NCI-H1092 (cell line): ENCODE data around the gene TMEM259.

Experiments used
- DNase-seq: peaks from one replicate; lab custom pipeline; 2025; lab: John Stamatoyannopoulos, UW

The TMEM259 gene

DNA sequence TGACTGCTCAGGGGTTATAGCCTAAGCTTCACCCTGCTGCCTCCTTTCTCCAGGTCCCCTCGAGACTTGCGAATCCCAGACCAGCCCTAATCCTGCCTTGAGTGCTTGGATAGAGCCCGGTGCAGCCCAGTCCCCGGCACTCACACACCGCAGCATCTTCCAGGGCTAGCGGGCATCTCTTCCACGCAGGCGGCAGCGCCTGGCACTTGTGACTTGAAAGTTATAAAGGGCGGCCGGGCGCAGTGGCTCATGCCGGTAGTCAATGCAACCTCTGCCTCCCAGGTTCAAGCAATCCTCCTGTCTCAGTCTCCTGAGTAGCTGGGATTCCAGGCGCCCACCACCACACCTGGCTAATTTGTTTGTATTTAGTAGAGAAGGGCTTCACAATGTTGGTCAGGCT is 34.8 kb downstream of the TMEM259 start:
- no peak for DNase-seq

DNA sequence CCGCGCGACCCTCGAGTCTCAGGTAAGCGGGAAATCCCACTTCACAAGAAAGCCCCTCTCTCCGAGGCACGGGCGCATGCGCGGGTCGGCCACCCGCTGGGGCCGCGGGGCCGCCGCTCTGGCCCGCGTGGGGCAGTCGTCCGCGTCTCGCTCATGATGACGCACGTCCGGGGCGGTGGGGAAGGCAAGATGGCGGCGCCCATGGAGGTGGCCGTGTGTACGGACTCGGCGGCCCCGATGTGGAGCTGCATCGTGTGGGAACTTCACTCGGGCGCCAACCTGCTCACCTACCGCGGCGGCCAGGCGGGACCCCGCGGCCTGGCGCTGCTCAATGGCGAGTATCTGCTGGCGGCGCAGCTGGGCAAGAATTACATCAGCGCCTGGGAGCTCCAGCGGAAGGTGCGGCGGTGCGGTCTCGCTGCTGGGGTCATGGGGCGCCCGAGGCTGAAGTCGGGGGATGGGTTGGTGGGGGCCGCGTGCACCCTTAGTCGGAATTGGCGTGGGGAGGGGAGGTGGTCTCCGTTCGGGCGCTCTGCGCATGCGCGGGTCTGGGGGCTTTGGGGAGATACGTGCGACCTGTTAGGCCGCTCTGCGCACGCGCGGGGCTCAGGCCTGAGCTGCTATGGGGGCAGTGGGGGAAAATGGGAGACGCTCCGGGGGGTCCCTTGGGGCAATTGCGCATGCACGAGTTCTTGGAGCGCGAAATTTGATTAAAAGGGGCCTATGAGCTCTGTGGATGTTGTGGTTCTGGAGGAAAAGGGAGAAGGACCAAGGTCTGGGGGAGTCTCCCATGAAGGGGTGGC is 36.6 kb downstream of the TMEM259 start, which contains the start of gene WDR18:
Gene WDR18 (plus strand): TSS at position 181 of the 803 bp plus-strand sequence. CDS start 9 bp downstream, at position 190.
- DNase-seq: peak; percentile 92

DNA sequence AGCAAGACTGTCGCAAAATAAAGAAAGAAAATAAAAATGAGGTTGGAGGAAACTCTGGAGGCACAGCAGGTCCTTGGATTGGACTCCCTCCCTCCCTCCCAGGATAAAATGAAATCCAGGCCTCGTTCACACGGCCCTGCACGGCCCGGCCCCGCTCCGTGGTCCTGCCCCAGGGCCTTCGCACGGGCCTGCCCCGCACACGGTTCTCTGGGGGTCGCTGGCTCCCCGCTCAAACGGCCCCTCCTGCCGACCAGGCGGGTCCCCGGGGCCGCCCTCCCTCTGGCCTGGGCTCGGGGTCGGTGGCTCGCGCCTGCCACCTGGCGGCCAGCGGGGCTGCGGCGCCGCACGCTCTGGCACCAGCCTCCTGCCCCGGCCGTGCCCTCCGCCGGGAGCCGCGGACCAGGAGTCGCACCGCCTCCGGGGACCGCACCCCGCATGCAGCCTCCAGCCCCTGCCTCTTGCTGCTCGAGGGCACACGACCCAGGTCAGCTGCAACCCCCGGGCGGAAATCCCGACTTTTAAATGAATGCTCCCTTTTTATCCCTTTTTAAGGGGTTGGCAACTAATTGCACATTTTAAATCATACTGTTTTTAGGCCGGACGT is 38.3 kb downstream of the TMEM259 start:
- peak; percentile 28 for DNase-seq

DNA sequence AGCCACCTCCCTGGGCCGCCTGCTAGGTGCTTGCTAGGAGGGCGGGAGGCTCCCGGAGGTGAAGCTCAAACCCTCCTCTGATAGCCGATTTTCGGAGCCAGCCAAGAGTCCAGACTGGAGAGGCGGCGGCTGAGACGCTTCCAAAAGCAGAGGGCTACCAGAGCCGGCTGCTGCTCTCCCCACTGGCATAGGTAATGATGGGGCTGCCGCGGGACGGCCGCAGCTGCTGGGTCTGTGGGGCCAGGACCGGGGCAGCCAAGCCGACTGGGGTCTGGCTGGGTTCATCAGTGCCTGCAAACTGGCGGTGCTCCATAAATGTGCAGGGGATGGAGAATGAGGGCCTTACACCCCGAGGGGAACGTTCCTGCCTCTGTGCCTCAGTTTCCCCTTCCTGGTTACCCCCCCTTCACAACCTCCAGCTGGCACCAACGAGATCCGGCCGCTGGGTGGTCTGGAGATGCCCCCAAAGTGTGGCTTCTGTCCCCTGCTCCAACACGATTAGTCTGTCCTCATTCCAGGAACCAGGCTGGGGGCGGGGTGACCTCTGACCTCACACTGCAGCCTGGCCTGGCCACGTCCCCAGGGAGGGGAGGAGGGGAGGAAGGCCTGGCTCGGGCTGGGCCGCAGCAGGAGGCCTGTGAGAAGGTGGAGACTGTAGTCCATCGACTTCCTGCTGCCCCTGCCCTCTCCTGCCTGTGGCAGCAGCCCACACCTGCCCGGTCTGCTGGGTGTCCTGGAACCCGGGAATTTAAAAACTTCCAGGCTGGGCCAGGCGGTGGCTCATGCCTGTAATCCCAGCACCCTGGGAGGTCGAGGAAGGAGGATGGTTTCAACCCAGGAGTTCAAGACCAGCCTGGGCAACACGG is 40.6 kb downstream of the TMEM259 start:
- DNase-seq: no peak

DNA sequence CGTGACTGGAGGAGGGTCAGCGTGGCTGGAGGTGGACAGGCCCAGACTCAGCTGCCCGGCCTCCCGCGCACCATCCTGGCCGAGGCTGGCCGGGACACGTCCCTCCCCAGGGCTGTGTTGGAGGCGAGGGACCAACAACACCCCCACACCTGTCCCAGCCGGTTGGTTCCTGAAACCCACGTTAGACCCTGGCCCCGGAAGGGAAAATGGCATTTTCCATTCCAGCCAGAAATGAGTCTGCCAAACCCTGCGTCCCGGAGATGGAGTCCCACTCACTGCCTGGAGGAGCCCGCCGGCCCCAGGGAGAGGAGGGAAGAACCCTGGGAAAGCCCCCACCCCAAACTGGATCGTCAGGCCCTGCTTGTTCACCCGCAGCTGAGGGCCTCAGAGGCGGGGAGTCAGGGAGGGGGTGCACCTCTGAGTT is 41.6 kb downstream of the TMEM259 start:
- DNase-seq: no peak

DNA sequence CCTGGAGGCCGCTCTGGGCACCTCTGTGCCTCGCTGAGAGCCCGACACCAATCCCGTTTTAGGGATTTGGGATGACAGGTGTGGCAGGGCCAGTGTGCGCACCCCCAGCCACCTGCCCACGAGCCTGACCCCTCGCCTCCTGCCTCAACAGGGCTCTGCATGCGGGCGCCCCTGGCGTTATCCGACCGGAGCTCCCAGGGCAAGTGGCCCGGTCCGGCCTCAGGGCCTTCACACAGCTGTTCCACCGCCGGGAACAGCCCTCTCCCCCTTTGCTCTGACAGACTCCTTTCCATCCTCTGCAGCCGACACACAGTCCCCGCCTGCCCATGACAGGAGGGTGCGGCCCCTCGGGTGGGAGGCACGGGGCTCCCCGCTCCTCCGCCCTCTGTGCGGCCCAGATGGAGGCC is 43.9 kb downstream of the TMEM259 start:
- no peak for DNase-seq

DNA sequence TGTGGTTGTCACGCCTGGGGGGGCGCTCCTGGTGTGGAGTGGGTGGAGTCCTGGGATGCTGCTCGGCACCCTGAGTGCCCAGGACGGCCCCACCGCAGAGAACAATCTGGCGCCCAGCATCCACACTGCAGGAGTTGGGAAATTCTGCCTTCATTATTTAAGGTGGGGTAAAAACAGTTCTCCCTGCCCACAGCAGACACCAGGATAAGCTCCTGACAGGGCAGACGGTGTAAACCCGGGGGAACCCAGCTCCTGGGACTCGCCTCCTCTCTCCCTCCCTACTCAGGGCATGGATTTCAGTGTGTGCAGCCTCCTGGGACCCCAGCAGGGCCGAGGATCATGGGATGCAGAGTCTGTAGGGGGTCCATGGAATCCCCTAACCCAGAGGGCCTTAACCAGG is 44.4 kb downstream of the TMEM259 start:
- no peak for DNase-seq

DNA sequence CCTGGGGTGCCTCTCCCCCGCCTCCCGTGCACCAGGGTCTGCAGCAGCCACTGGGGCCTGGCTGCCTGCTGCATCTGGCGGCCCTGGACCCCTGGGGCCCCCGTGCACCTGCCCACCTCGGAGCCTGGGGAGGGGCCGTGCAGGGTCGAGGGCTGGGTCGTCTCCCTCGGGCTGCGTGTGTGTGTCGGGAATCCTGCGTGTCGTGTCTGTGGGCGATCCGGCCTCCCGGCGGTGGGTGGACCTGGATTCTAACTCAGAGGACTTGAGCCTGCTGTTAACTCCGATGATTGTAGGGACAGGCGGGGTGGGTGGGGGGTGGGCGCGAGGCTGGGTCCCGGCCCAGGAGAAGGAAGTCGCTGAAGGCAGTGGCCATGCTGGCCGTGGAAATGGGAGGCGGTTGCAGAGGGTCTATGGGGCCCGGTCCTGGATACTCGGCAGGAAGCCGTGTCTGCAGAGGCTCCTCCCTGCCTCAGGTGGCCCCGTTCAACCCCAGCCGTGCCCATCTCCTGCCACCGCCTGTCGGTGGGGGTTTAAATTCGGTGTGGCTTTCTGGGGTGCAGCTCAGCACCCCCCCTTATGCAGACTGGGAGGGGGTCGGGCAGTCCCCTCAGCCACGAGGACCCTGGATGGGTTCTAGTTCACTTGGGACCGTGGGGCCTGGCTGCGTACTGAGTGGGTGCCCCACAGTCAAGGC is 46.2 kb downstream of the TMEM259 start:
- DNase-seq: no peak

DNA sequence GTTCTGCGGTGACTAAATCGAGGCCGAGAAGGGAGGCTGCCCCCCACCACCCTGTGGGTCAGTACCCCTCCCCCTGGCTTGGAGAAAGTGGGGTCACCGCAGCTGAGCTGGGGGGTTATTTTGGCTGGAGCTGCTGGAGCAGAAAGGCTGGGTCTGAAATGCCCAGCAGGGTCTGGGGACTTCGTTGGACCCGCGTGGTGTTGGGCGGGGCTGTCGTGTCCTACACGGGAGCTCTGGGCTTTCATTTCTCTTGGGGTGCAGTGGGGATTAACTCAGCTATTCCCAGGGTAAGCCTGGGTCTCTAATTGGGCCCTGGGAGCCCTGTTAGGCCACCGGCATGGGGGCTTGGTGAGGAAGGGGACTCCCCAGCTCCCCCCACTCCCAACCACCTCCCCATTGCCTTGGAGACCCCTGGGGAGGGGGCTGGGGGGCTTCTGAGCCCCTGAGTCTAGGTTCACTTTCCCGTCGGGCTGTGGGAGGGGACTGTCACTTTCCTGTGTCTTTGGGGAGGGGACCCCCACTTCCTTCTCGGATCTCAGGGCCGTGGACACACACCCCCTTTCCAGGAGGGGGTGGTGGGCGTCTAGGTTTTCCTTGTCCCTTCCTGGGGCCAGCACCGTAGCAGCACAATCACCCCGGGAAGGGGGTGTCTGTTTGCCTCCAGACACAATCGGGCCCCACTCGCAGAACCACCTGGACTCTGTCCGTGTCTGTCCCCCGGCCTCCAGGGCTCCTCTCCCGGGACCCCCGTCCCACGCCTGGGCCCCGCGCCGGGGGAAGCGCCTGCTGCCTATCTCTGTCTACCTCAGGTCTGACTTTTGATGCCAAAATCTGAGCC is 47.0 kb downstream of the TMEM259 start:
- no peak for DNase-seq

DNA sequence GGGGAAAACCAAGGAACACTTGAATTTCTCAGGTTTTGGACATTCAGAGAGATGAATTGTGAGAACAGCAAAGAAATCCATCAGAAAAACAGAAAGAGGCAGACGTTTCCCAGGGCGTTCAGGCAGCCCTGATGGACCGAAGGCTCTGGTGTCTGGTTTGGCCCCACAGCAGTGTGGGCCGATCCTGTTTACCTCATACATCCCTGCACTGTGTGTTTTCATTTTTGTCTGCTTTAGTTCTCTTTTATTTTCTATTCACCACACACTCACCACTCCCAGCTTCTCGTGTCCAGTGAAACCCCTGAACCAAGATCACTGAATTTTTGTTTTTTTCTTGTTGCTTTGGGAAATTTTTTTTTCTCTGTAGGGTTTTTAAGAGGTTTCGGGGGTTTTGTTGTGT is 48.6 kb downstream of the TMEM259 start:
- no peak for DNase-seq

DNA sequence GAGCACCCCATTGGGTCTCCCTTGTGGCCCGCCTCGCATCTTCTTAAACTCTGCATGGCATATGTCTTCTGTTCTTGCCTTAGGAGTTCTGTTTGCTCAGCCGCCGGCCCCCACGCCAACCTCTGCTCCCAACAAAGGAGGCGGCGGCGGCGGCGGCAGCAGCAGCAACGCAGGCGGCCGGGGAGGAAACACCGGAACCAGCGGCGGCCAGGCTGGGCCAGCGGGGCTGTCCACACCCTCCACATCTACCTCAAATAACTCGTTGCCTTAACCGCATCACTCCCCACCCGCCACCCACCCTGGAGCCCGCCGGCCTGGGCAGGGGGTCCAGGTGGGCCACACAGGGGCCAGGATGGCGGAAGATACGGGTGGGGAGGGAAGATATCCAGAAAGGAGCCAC is 49.1 kb downstream of the TMEM259 start:
- no peak for DNase-seq

DNA sequence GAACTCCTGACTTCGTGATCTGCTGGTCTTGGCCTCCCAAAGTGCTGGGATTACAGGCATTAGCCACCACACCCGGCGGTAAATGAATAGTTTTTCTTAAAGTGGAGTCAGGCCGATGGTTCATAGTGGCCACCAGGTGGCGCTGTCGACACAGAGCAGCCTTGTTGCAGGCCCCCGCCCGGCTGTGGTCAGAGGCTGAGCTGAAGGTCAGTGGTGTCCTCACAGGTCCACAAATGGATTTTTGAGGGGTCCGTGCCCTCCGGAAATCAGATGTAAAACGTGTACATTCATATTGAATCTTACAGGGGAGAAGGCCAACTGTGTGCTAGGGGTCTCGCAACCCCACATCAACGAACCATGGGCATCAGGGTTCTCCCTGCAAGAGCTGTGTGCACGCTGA is 50.2 kb downstream of the TMEM259 start:
- DNase-seq: no peak

DNA sequence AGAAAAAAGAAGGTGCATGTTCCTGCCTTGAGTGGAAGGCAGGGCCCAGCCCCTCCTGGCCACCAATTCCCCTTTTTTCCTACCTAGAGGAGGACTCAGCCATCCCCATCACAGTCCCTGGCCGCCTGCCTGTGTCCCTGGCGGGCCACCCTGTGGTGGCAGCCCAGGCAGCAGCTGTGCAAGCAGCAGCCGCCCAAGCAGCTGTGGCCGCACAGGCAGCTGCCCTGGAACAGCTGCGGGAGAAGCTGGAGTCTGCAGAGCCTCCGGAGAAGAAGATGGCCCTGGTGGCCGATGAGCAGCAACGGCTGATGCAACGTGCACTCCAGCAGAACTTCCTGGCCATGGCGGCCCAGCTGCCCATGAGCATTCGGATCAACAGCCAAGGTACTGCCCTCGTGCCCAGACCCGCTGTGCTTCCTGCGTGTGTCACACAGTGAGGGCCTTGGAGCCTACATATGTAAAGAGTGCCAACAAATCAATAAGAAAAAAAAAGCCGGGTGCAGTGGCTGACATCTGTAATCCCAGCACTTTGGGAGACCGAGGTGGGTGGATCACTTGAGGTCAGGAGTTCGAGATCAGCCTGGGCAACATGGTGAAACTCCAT is 54.3 kb downstream of the TMEM259 start:
- no peak for DNase-seq

DNA sequence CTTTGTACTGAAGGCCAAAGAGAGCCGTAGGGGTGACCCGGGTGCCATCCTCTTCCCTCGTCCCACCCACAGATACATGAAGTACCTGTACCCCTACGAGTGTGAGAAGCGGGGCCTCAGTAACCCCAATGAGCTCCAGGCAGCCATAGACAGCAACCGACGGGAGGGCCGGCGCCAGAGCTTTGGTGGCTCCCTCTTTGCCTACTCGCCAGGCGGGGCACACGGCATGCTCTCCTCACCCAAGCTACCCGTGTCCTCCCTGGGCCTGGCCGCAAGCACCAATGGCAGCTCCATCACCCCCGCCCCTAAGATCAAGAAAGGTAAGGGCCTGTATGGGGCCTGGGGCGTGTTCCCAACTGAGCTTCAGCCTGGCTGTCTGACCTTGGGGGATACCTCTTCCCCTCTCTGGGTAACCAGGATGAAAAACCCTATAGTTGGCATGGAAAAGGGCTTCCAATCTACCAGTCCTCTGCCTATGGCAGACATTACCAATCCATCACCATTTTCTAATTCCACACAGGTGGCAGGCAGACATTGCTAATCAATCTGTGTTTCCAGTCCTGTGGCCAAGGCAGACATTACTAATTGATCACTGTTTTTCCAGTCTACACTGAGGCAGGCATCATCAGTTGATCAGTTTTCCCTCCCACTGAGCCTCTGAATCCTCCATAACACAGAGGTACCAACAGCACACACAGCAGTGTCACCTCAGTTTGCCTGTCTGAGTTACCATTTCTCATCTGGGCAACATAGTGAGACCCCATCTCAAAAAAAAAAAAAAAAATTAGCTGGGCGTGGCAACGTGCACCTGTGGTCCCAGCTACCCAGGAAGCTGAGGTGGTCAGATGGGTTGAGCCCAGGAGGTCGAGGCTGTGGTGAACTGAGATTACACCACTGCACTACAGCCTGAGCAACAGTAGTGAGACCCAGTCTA is 55.9 kb downstream of the TMEM259 start:
- DNase-seq: no peak

DNA sequence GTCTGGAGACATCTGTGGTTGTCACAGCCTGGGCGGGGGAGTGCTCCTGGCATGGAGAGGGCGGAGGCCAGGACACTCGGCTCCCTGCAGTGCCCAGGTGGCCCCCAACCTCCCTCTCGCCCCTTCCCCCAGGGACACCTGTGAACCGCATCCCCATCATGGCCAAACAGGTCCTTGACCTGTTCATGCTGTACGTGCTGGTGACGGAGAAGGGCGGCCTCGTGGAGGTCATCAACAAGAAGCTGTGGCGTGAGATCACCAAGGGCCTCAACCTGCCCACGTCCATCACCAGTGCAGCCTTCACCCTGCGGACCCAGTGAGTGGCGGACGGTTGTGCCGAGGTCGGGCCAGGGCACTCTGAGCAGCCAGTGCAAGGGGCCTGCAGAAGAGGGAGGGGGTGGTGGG is 56.8 kb downstream of the TMEM259 start:
- DNase-seq: no peak

DNA sequence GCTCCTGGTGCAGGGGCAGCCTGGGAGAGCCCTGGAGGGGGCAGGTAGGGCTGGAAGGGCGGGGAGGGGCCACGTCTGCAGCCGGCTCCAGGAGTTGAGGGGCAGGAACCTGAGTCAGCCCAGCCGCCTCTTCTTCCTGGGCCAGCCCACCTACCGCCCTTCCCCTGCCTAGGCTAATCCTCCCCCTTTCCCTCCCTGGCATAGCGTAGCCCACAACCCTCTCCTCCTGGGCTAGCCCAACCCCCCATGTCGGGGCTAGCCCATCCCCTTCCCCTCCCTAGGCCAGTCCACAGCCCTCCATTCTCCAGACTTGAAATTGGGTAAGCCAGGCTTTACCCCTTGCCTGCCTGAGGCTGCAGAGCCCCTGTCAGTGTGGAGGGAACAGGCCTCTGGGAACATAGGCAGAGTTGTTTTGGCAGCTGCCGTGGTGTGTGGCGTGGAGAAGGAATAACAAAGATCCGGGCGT is 57.4 kb downstream of the TMEM259 start:
- DNase-seq: no peak

DNA sequence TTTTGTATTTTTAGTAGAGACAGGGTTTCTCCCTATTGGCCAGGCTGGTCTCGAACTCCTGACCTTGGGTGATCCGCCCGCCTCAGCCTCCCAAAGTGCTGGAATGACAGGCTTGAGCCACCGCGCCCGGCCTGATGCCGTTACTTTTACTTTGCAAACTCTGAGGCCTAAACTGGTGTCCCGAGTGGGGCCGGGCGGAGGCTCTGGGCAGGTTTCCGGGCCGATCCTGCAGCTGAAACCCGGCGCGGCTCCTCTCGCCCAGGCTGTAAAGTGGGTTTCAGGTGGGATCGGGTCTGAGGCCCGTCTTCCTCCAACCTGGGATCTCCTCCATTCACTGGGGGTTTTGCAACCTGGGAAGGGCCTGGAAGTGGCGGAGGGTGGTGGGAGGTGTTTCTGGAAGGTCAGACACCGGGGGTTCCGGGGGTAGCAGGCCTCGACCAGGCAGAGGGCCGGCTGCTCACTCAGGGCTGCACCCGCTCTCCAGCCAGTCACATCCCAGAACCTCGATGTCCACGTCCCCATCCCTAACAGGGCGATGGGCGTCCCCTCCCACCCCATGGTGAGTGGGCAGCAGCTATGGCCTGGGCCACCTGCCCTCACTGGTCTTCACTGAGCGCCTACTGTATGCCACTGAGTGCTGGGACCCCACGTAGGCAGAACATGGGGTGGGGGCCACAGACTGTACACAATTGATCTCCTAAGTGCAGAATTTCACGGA is 58.1 kb downstream of the TMEM259 start:
- no peak for DNase-seq

DNA sequence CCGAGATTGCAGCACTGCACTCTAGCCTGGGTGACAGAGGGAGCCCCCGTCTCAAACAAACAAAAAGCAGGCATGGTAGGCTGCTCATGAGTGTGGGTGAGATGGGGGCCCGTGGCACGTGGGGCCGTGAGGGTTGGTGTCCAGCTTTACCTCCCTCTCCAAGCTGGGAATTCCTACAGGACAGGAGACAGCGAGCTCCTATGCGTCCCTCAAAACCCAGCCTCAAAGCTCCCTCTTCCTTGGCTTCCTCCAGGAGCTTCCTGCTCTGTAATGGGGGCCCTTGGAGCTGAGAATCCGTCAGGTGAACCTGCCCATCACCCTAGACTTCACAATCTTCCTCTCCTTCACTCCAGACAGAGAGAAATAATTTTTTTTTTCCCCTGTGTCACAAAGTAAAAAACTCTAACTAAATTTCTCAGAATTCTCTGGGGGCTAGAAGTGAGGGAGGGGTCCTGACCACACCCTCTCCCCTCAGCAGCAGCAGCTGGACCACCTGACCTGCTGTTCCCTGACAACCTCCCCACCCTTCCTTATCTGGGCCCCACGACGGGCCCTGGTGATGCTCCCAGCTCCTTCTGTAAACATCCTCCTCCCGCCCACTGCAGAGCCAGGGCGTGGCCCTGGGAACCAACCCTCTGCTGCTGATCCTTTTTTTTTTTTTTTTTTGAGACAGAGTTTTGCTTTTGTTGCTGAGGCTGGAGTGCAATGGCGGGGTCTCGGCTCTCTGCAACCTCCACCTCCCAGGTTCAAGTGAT is 58.9 kb downstream of the TMEM259 start:
- no peak for DNase-seq
